Endothelial cell of umbilical vein (primary cell): ENCODE data around the gene HNRNPDL. TPM values are rescaled to one million over a fixed set of nuclear protein-coding genes. Genes with fewer than 3 reads are reported as not detected.

Experiments
- BruUV-seq: library from RNA; stranded (reverse); fragments of 400-500 nt; replicated peaks from 2 replicates; lab custom pipeline; 2021; lab: Mats Ljungman, UMichigan
- CTCF ChIA-PET: fragments of 300-600, 350-600 bp; sonication (Branson Sonifier 250); formaldehyde crosslinking; loops from one replicate; lab custom pipeline; 2021; ENCODE audit warnings: antibody characterized with exemption, inconsistent platforms; lab: Charles Lee
- POLR2A ChIA-PET: fragments of 300-600, 350-600 bp; sonication (Branson Sonifier 250); formaldehyde crosslinking; loops from one replicate; lab custom pipeline; 2021; ENCODE audit warnings: antibody characterized with exemption, inconsistent platforms; lab: Charles Lee
- DNase-seq: peaks from one replicate; pipeline ENCODE4 v3.0.0-alpha.2; 2011; ENCODE audit warnings: low read depth, low spot score
- FAIRE-seq: peaks from 2 replicates; lab custom pipeline; 2011; peaks lifted over from hg19 to GRCh38; lab: Jason Lieb, UNC
- H2AFZ ChIP-seq: 2 replicates; pipeline ENCODE4 v1.6.0; 2012; ENCODE audit warnings: low read depth, low read length, control low read depth, inconsistent platforms
- H3K27ac ChIP-seq: 2 replicates; pipeline ENCODE4 v1.5.1; 2011; ENCODE audit warnings: low read depth, mild to moderate bottlenecking, control low read depth, low read length, moderate library complexity; ENCODE audit not compliant: insufficient read depth
- H3K27me3 ChIP-seq, 2 experiments: 2 replicates each; pipeline versions ENCODE4 v1.6.0 to v1.6.1; 2011; ENCODE audit warnings: low read length in 2 of 2, mixed read lengths in 1 of 2; ENCODE audit not compliant: control insufficient read depth in 2 of 2, insufficient read depth in 2 of 2
- H3K36me3 ChIP-seq, 2 experiments: 2 replicates in 1 of 2; 3 replicates in 1 of 2; pipeline ENCODE4 v1.5.1; 2011; ENCODE audit warnings: low read length in 2 of 2, mild to moderate bottlenecking in 1 of 2, moderate library complexity in 1 of 2; ENCODE audit not compliant: control insufficient read depth in 2 of 2, insufficient read depth in 2 of 2; ENCODE audit errors: extremely low read depth in 1 of 2
- H3K4me1 ChIP-seq: 3 replicates; pipeline ENCODE4 v1.5.1; 2011; ENCODE audit warnings: mild to moderate bottlenecking, low read length; ENCODE audit not compliant: control insufficient read depth, insufficient read depth; ENCODE audit errors: extremely low read depth
- H3K4me2 ChIP-seq: 2 replicates; pipeline ENCODE4 v1.6.1; 2011; ENCODE audit warnings: low read length, control low read depth, mixed read lengths; ENCODE audit not compliant: insufficient read depth
- H3K4me3 ChIP-seq, 3 experiments: fragments of 200-600 bp in 1 of 3; sonication (generic), shearing (Covaris generic) in 1 of 3; replicated peaks in 1 of 3; 2 replicates each; pipeline ENCODE4 v1.5.1; 2011 to 2016; ENCODE audit warnings: control low read depth in 3 of 3, low read length in 3 of 3, mild to moderate bottlenecking in 2 of 3, inconsistent platforms in 1 of 3, low read depth in 1 of 3, moderate library complexity in 1 of 3; ENCODE audit not compliant: insufficient read depth in 1 of 3
- H3K79me2 ChIP-seq: 2 replicates; pipeline ENCODE4 v1.6.0; 2012; ENCODE audit warnings: low read length, inconsistent platforms; ENCODE audit not compliant: control insufficient read depth, insufficient read depth
- H3K9ac ChIP-seq: replicated peaks from 2 replicates; pipeline ENCODE3; 2011; ENCODE audit warnings: low read length, control low read depth; ENCODE audit not compliant: insufficient read depth; ENCODE audit errors: extremely low read depth
- H3K9me1 ChIP-seq: replicated peaks from 3 replicates; pipeline ENCODE4 v1.6.0; 2011; ENCODE audit warnings: mild to moderate bottlenecking, low read length; ENCODE audit not compliant: control insufficient read depth, insufficient read depth; ENCODE audit errors: extremely low read depth
- H3K9me3 ChIP-seq: replicated peaks from 2 replicates; pipeline ENCODE4 v1.5.1; 2012; ENCODE audit warnings: low read length, inconsistent platforms; ENCODE audit not compliant: control insufficient read depth, insufficient read depth
- H4K20me1 ChIP-seq: replicated peaks from 2 replicates; pipeline ENCODE3; 2011; ENCODE audit warnings: mild to moderate bottlenecking, low read length; ENCODE audit not compliant: control insufficient read depth, insufficient read depth; ENCODE audit errors: extremely low read depth
- CTCF ChIP-seq, 2 donors: IDR thresholded peaks; 1 replicate in 1 of 2; 2 replicates in 1 of 2; pipeline ENCODE4 v1.5.1; 2011; ENCODE audit warnings: low read length in 2 of 2, mild to moderate bottlenecking in 2 of 2, moderate library complexity in 2 of 2, control low read depth in 1 of 2, inconsistent platforms in 1 of 2, low read depth in 1 of 2; ENCODE audit not compliant: insufficient read depth in 1 of 2; ENCODE audit errors: extremely low read depth in 1 of 2
- EZH2 ChIP-seq: IDR thresholded peaks from 2 replicates; pipeline ENCODE4 v1.6.1; 2012; ENCODE audit warnings: borderline replicate concordance, low read depth, mild to moderate bottlenecking, moderate library complexity, low read length, inconsistent platforms; ENCODE audit not compliant: severe bottlenecking
- FOS ChIP-seq: IDR thresholded peaks from 2 replicates; pipeline ENCODE4 v1.6.1; 2011; ENCODE audit warnings: mild to moderate bottlenecking, low read length, moderate library complexity, borderline replicate concordance; ENCODE audit not compliant: insufficient read depth
- GATA2 ChIP-seq: IDR thresholded peaks from 2 replicates; pipeline ENCODE4 v1.7.0; 2011; ENCODE audit warnings: low read depth, mild to moderate bottlenecking, moderate library complexity, mixed read lengths, low read length; ENCODE audit not compliant: insufficient read length, insufficient read depth
- JUN ChIP-seq: IDR thresholded peaks from 2 replicates; pipeline ENCODE4 v1.6.1; 2011; ENCODE audit warnings: borderline replicate concordance, low read depth; ENCODE audit not compliant: insufficient read length, insufficient read depth
- MAX ChIP-seq: IDR thresholded peaks from 2 replicates; pipeline ENCODE4 v1.6.1; 2011; ENCODE audit not compliant: insufficient read depth, insufficient read length
- MYC ChIP-seq: IDR thresholded peaks from one replicate; pipeline ENCODE4 v1.6.1; 2011; ENCODE audit warnings: mild to moderate bottlenecking, low read depth, low read length
- POLR2A ChIP-seq: IDR thresholded peaks from 2 replicates; pipeline ENCODE4 v1.6.1; 2012; ENCODE audit warnings: low read depth, mild to moderate bottlenecking, control low read depth, low read length
- POLR2AphosphoS5 ChIP-seq: IDR thresholded peaks from 2 replicates; pipeline ENCODE4 v1.6.1; 2012; ENCODE audit warnings: low read depth, mild to moderate bottlenecking, control low read depth, low read length, moderate library complexity; ENCODE audit not compliant: insufficient read depth
- dilution Hi-C: fragments of 300-500 bp; cut with MboI; formaldehyde crosslinking; loops from one replicate; pipeline ENCODE4 v1.15.0; 2019; ENCODE audit warnings: low sequenced_read_pairs; ENCODE audit not compliant: extremely low pct_ligation_motif_present
- intact Hi-C: fragments of 100-400 bp; cut with micrococcal nuclease; formaldehyde crosslinking; loops from one replicate; pipeline ENCODE4 v1.10.0; 2022
- polyA plus RNA-seq, 4 experiments: library from polyadenylated mRNA; depleted of rRNA in 3 of 4; stranded (reverse) in 3 of 4; unstranded in 1 of 4; fragments of >200 nt; gene quantifications; 2 replicates each; pipeline versions ENCODE4 v1.2.1 to v1.2.3, GENCODE V29; 2011 to 2012; ENCODE audit warnings: missing spikeins in 1 of 4
- total RNA-seq: library from RNA; stranded (reverse); gene quantifications from 2 replicates; pipeline ENCODE4 v1.2.3, GENCODE V29; 2021

Gene HNRNPDL
- total and polyA plus RNA-seq, 2 donors (not counting 3 experiments of a cell fraction or from before 2014, with no cell fraction given), result 160 to 292 TPM

- CTCF ChIA-PET, result no interaction called here
- BruUV-seq, result no TSS peak
These were observed 47.5 kb downstream of the HNRNPDL start for GRCh38 chr4:82382751-82383150.

More at GRCh38 chr4:82382751-82383150, 47.5 kb downstream of the HNRNPDL start:
- FAIRE-seq (no peak), DNase-seq (no peak)
- no peak overlapping the region for H3K4me3 ChIP-seq
- TF ChIP-seq JUN (no peak), POLR2AphosphoS5 (no peak), MAX (no peak), MYC (no peak), GATA2 (no peak), CTCF (IDR thresholded peaks at IDR 0.05; ENCODE audit: extremely low read depth in 1 of 2, insufficient read depth in 1 of 2, low read depth in 1 of 2, low read length in 2 of 2) (no peak), POLR2A (no peak), EZH2 (no peak), FOS (no peak)
- H3K79me2 ChIP-seq, result no peaks in the 10 kb centered on the region
- H3K9ac ChIP-seq, result no peak overlapping the region
- H3K27ac ChIP-seq, result no peak overlapping the region
- dilution Hi-C loops (no loop called here), intact Hi-C loops (no loop called here)
- no peaks in the 10 kb centered on the region for H4K20me1 ChIP-seq
- H3K36me3 ChIP-seq, result no peaks in the 10 kb centered on the region
- no peaks in the 10 kb centered on the region for H3K9me3 ChIP-seq
- no peak overlapping the region for H2AFZ ChIP-seq
- H3K9me1 ChIP-seq, result no peaks in the 10 kb centered on the region
- no peak overlapping the region for H3K4me2 ChIP-seq
- POLR2A ChIA-PET, result interaction anchor here (0.9 kb wide), 1 partner anchor 9 kb away, joined by 3 read pairs; the partner anchor contains the start of gene HNRNPD
- no peaks in the 10 kb centered on the region for H3K27me3 ChIP-seq
- H3K4me1 ChIP-seq, result no peaks in the 10 kb centered on the region
